Right forelimb (tissue), 1 donor: ENCODE measurements around the gene NOTUM.
"Not testable (repeated sequence)": the region's sequence is repeated elsewhere in the genome, so short reads cannot be mapped to it uniquely, and the experiment has no call there.

Source experiments
- DNase-seq: peaks from one replicate; pipeline ENCODE4 v3.0.0-alpha.2; 2018

Gene NOTUM

GRCh38 chr17:81922566-81923301, 38.3 kb downstream of the NOTUM start:
- no peak for DNase-seq

DNA sequence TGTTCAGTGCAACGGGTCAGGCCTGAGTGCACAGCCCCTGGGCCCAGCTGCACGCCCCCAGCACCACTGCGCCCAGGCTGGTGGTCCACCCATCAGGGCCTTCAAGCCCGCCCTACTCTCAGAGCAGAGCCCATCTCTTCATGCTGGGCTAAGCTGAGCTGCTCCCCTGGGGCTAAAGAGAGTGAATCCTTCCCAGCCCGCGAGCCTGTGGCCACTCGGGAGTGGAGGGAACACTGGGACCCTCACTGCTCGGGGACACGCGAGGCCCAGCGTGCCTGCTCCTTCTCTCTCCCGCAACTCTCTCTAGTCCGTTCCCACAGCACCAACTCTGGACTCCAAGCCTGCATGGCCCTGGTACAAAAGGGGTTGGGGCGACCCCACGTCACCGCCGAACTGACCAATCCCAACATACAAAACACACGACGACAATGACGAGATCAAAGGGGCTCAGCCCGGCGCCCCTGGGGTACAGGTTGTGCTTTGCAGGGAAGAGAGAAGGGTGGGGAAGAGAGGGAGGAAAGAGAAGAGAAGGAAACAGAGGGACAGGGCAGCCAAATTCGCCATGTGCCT, 38.9 kb downstream of the NOTUM start:
- DNase-seq = no peak

DNA sequence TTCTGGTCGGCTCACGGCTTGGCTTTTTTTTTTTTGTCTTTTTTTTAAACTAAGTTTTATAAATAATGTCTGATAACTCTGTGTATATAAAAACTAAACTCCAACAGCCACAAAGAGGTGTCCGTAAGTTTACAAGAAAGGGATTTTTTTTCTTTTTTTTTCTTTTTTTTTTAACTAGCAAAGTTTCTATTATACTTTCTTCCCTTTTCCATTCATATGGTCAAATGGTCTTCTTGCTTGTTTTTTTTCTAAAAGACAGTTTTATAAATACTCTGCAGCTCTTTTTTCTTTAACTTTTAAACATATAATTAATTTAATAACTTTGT, 39.5 kb downstream of the NOTUM start:
- no peak for DNase-seq

DNA sequence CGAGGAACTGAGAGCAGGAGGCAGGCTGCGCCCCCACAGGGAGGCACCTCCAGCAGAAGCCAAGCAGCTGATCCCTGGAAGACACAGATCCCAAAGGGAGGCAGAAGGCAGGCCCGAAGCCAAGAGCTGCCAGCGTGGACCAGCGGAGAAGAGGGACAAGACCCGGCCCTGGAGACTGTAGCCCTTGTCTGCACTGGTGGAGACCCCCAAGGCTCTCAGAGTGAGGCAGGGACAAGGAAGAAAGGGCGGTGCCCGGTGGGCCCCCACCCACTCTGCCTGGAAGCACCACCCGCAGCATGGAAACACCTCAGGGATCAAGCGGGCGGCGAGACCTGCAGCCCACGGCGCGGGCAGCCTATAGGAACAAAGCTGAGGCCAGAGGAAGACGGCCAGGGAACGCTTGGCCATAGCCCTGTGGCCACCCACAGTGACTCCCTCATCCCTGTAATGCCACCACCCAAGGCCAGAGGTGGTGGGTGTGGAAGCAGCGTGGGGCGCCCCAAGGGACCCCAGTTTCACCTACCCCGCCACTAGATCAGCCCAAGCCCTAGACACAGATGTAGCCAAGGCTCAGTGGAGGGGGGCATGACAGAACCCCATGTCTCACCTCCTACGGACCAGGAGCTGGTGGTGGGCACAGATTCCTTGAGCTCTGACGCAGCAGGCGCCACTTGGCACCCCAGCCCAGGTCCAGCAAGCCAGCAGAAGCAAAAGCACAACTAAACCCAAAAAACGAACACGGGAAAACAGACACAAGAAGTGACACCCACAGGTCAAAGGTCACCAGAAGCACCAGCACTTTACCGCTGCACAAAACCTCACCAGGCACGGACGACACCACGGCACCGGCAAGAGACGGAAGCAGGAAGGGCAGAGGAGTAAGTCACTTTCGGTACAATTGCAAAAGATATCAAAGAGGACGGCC, 40.1 kb downstream of the NOTUM start:
- no peak for DNase-seq

DNA sequence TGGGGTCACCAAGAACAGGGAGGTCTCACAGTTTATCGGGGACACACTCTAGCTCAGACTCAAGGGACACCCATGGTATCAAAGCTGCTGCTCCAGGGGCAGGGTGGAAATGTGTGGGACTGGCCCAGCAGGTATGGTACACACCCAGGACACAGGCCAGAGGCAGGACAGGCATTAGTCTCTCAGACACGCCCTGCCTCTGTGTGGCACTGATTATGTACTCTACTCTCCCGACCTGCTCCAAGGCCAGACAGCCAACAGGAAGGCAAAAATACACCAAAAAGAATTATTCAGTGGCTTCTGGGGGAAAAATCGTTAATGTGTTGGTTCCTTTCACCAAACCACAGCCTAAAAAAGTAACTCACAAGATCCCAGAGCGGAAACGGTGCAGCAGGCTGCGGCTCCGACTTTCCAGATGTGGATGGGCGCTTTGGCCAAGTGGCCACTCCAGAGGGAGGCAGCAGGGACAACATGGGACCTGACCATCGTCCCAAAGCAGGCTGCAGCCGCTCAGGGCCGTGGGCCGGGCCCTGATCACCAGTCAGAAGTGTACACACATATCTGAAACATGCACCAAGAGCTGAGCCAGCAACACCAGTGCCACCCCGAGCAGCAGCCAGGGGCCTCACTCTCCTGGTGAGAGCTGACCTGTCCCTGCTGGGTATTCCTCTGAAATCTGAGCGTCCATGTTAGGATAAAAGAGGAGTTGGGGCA, 42.0 kb downstream of the NOTUM start:
- no peak for DNase-seq

GRCh38 chr17:81918333-81918669, 42.7 kb downstream of the NOTUM start:
- DNase-seq = not testable (repeated sequence)

DNA sequence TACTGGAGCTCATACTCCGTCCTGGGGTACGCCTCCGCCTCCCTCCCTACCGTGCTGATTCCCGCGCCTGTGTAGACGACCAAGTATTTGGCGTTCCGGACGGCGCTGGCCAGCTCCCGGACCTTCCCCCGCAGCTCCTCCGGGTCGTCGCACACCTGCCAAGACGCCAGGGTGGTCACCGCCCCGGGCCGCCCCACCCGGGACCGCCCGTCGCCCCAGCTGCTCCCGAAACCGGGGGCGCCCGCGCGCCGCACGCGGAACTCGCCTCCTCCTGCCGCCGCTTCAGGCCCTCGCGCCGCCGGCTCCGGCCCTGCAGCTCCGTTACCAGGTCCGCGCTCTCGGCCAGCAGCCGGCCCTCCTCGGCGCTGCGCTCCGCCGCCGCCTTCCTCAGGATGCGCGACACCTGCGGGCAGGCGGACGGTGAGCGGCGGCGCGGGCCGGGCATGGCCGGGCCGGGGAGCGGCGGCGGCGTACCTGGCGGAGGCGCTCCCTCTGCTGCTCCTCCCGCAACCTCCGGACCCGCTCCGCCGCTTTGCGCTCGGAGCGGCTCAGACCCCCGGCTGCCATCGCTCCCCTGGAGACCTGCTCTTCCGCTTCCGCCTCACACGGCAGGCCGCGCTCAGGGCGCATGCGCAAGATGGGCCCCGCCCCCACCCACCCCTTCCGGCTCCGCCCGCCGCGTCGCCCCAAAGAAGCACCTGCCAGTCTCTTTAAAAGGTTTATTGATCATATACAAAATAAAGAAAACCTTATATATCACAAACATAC, 43.2 kb downstream of the NOTUM start, which contains the start of gene SIRT7:
SIRT7 (minus strand) TSS at position 612 of the 768 bp plus-strand sequence; CDS start at position 567, 45 bp downstream.
- peak; percentile 92 for DNase-seq

- DNase-seq = no peak
Measured at GRCh38 chr17:81916234-81917001, 44.6 kb downstream of the NOTUM start.

GRCh38 chr17:81915331-81915730, 45.7 kb downstream of the NOTUM start:
- DNase-seq = no peak

- no peak for DNase-seq
Measured at GRCh38 chr17:81914103-81914850, 46.7 kb downstream of the NOTUM start.

DNA sequence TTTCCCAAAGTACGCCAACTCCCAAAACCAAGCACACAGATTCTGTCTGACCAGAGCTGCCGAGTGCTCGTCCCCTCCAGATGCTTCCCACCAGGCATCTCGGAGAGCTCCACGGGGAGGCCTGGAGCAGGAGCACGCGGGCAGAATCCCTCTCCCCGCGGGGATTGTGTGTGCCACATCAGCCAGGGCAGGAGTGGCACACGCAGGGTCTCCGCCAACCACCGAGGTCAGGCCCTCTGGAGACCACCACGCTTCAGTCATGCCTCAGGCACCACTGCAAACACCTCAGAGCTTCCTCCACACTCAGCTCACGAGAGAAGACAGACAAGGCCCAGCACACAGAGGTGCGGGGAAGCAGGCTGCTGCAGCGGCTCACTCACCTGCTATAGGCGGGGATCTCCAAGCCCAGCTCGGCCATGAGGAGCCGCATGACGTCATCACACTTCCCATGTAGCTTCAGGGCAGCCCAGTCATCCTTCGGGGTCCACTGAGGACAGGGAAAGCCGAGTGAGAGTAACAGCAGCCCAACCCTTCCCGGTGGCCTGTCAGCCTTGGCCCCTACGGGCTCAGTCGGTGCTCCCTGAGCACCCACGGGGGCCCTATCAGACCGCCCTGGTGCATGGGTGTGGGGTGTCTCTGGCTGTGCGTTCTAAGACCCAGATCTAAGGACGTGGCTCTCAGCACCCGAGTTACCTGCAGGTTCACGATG, 47.4 kb downstream of the NOTUM start:
- DNase-seq = no peak

DNA sequence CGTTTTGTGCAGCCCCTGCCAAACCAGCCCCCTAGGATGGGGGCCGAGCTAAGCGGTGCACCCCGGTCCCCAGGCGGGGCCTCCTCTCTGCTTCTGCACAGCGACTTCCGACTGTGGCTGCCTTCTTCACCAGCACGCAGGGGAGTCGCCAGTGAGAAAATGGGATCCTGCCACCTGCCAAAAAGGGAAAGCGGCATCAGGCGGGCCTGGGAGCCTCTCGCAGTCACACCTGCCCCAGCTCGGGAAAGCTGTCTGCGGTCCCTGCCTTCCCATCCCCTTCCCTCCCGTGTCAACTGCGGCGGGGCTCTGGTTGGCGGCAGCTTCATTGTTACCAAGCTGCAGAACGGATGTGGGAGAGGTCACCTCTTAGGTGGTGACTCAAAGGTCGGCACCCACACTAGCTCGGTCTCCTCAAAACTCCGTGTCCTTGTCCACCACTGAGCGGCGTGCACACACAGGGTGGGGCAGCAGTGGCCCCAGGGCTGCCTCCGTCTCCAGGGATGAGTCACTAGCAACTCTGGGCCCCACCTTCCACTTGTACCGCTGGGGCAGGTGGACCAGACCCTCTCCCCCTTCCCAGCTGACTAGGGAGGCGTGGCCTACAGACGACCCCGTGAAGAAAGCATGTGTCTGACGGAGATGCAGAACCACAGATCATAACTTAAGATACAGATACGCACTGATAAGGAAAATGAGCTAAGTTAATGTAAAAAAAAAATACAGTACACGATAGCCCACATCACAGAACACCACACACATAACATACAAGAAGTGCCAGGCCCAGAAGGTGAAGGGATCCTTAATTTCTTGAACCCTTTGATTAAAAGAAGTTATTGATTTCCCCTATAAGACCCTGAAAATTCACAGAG, 48.3 kb downstream of the NOTUM start:
- DNase-seq = no peak

- DNase-seq = no peak
Measured at GRCh38 chr17:81911969-81912368, 49.0 kb downstream of the NOTUM start.

- peak; percentile 92 for DNase-seq
Measured at GRCh38 chr17:81911277-81911961, 49.6 kb downstream of the NOTUM start, which contains the start of gene PCYT2. Gene PCYT2, minus strand, starts transcription at chr17:81911399. Its CDS starts 44 bp downstream, at chr17:81911355.

GRCh38 chr17:81910840-81911276, 50.1 kb downstream of the NOTUM start:
- no peak for DNase-seq

DNA sequence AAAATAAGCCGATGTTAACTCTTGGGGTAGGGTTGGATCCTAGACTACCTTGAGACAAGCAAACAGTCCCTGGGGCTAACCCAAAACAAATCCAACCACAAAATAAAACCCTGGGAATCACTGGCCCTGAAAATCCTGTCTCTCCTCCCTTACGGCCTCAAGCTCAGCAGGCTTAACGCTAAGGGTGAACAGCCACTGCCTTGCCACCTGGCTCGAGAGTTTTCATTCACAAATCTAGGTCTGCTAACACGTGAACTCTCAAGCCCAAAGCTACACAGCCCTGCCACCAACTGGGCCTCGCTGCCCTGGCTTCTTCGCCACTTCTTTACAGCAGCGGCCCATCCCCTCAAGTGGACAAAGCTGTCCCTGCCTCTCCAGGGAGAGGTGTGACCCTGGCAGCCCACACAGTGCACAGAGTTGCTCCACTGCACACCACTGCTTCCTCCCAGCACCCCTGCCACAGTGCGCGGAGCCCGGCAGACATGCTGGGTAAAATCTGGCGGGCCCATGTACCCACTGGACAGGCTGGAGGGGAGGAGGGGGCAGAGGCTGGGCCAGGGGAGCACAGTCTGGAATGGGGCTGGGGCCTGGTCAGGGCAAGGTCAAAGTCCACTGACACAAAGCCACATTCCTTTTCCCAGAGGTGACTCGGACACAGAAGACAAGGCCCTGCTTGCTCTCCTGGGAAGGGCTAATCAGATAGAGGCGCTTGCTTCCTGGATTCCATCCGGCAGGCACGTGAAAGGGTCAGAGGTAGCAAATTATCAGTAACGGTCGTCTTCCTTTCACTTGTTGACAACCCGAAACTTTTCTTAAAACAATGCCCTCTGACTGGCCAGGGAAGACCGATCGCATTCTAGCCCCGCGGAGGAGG, 50.8 kb downstream of the NOTUM start:
- DNase-seq = no peak

DNA sequence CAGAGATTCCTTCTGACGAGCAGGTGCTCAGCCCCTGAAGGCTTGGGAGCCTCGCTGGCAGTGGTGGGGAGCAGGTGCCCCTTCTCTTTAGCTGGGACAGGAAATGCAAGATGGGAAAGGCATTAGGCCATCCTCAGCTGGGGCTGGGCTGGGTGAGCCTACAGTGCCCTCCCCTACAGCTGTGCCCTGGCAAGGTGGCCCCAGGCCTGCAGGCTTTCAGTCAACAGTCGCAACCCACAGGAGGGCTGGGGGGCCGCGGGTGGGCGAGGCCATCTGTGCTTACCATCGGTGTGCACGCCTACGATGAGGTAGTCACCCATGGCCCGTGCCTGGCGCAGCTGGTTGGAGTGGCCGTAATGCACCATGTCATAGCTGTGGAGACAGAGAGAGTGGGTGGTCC, 51.8 kb downstream of the NOTUM start:
- DNase-seq = no peak
